HEK293 (cell line): ENCODE data around the gene ZKSCAN4.
A peak's percentile ranks its signal among the peaks of the same experiment; 100 is the strongest.

Experiments
- CTCF ChIA-PET: fragments of 350-600 bp; formaldehyde crosslinking; extraction: SDS; loops from one replicate; lab custom pipeline; 2021; ENCODE audit warnings: antibody characterized with exemption; lab: Yijun Ruan, JAX
- POLR2A ChIA-PET: fragments of 300-600 bp; formaldehyde crosslinking; extraction: SDS; loops from one replicate; lab custom pipeline; 2020; ENCODE audit warnings: antibody characterized with exemption, inconsistent platforms; lab: Yijun Ruan, JAX
- H3K27ac ChIP-seq: fragments of 200-500 bp; sonication (Bioruptor generic); 2 replicates; pipeline ENCODE4 v1.5.1; 2014; ENCODE audit warnings: low read depth, low read length, control low read depth, inconsistent platforms; ENCODE audit errors: extremely low read depth
- H3K36me3 ChIP-seq, 2 experiments: fragments of 200-500 bp in 1 of 2; sonication (Bioruptor generic) in 1 of 2; 1 replicate in 1 of 2; 2 replicates in 1 of 2; pipeline ENCODE4 v1.5.1; 2014 to 2017; ENCODE audit warnings: inconsistent platforms in 2 of 2, low read length in 2 of 2; ENCODE audit not compliant: control insufficient read depth in 2 of 2, insufficient read depth in 1 of 2
- H3K4me1 ChIP-seq: fragments of 200-500 bp; sonication (Bioruptor generic); 2 replicates; pipeline ENCODE4 v1.5.1; 2014; ENCODE audit warnings: mild to moderate bottlenecking, low read length, inconsistent platforms; ENCODE audit not compliant: control insufficient read depth, insufficient read depth
- H3K4me3 ChIP-seq: 2 replicates; pipeline ENCODE4 v1.5.1; 2011; ENCODE audit warnings: low read depth, mild to moderate bottlenecking, control low read depth, low read length, moderate library complexity
- H3K9me3 ChIP-seq: fragments of 200-500 bp; sonication (Bioruptor generic); 2 replicates; pipeline ENCODE4 v1.5.1; 2014; ENCODE audit warnings: low read depth, low read length, inconsistent platforms; ENCODE audit not compliant: control insufficient read depth, insufficient read depth
- EGR2 ChIP-seq: fragments of 450-650 bp; formaldehyde crosslinking; IDR thresholded peaks from 2 replicates; pipeline ENCODE4 v1.5.1; 2016; ENCODE audit warnings: low read depth, missing biosample characterization, missing genetic modification characterization
- INSM2 ChIP-seq: fragments of 450-650 bp; formaldehyde crosslinking; IDR thresholded peaks from 2 replicates; pipeline ENCODE4 v1.5.1; 2016; ENCODE audit warnings: missing biosample characterization, missing genetic modification characterization
- PATZ1 ChIP-seq: fragments of 450-650 bp; formaldehyde crosslinking; IDR thresholded peaks from 2 replicates; pipeline ENCODE4 v1.5.1; 2016; ENCODE audit warnings: missing biosample characterization, missing genetic modification characterization
- PRDM6 ChIP-seq: fragments of 450-650 bp; formaldehyde crosslinking; IDR thresholded peaks from 2 replicates; pipeline ENCODE4 v1.5.1; 2017; ENCODE audit warnings: missing biosample characterization, missing genetic modification characterization
- SALL2 ChIP-seq: fragments of 450-650 bp; formaldehyde crosslinking; IDR thresholded peaks from 2 replicates; pipeline ENCODE4 v1.5.0; 2017; ENCODE audit warnings: missing biosample characterization, mild to moderate bottlenecking, missing genetic modification characterization, borderline replicate concordance
- SETDB1 ChIP-seq: IDR thresholded peaks from one replicate; pipeline ENCODE4 v1.6.1; 2017; ENCODE audit warnings: mild to moderate bottlenecking, low read length, moderate library complexity, mixed read lengths; ENCODE audit not compliant: insufficient read length
- ZNF112 ChIP-seq: fragments of 450-650 bp; formaldehyde crosslinking; IDR thresholded peaks from 2 replicates; pipeline ENCODE4 v1.5.0; 2017; ENCODE audit warnings: missing biosample characterization, missing genetic modification characterization
- ZNF146 ChIP-seq: fragments of 450-650 bp; formaldehyde crosslinking; IDR thresholded peaks from 2 replicates; pipeline ENCODE4 v1.5.1; 2016; ENCODE audit warnings: missing biosample characterization, missing genetic modification characterization
- ZNF169 ChIP-seq: fragments of 450-650 bp; formaldehyde crosslinking; IDR thresholded peaks from 2 replicates; pipeline ENCODE4 v1.5.1; 2016; ENCODE audit warnings: missing biosample characterization, missing genetic modification characterization
- ZNF214 ChIP-seq: fragments of 450-650 bp; formaldehyde crosslinking; IDR thresholded peaks from 2 replicates; pipeline ENCODE4 v1.5.1; 2017; ENCODE audit warnings: missing biosample characterization, mild to moderate bottlenecking, missing genetic modification characterization, borderline replicate concordance
- ZNF223 ChIP-seq: fragments of 450-650 bp; formaldehyde crosslinking; IDR thresholded peaks from 2 replicates; pipeline ENCODE4 v1.5.1; 2016; ENCODE audit warnings: missing biosample characterization, missing genetic modification characterization
- ZNF302 ChIP-seq: fragments of 450-650 bp; formaldehyde crosslinking; IDR thresholded peaks from 2 replicates; pipeline ENCODE4 v1.5.1; 2016; ENCODE audit warnings: missing biosample characterization, missing genetic modification characterization, low read depth
- ZNF571 ChIP-seq: fragments of 450-650 bp; formaldehyde crosslinking; IDR thresholded peaks from 2 replicates; pipeline ENCODE4 v1.5.0; 2017; ENCODE audit warnings: missing biosample characterization, missing genetic modification characterization
- ZNF76 ChIP-seq: fragments of 450-650 bp; formaldehyde crosslinking; IDR thresholded peaks from 2 replicates; pipeline ENCODE4; 2016; ENCODE audit warnings: low read depth, missing biosample characterization, missing genetic modification characterization, borderline replicate concordance
- ZNF777 ChIP-seq: fragments of 450-650 bp; formaldehyde crosslinking; IDR thresholded peaks from 2 replicates; pipeline ENCODE4 v1.5.1; 2017; ENCODE audit warnings: missing biosample characterization, missing genetic modification characterization, borderline replicate concordance

The ZKSCAN4 gene

GRCh38 chr6:28258877-28259777 lies 7.1 kb upstream of the ZKSCAN4 start, which contains the start of gene NKAPL:
Gene NKAPL (plus strand): TSS chr6:28259297. CDS start chr6:28259372, 75 bp downstream.
- TF ChIP-seq INSM2 (tag by site-specific recombination) (no peak), SETDB1 (no peak), ZNF223 (tag by site-specific recombination) (no peak), EGR2 (tag by site-specific recombination) (no peak), ZNF571 (tag by site-specific recombination) (no peak), SALL2 (tag by site-specific recombination) (no peak), ZNF214 (tag by site-specific recombination) (no peak), ZNF112 (no peak), ZNF76 (tag by site-specific recombination) (no peak), PATZ1 (tag by site-specific recombination) (no peak), ZNF302 (tag by site-specific recombination) (no peak), PRDM6 (no peak)
- no peak within 1 kb of the TSS for H3K27ac ChIP-seq
- H3K9me3 ChIP-seq, result no peaks in the 10 kb centered on the region
- ChIA-PET CTCF (interaction anchor here (0.7 to 0.8 kb wide), 2 partner anchors 97 to 115 kb away, joined by 3 read pairs; no protein-coding TSS in a partner anchor), POLR2A (interaction anchor here (1.3 kb wide), 1 partner anchor 40 kb away, joined by 3 read pairs; no protein-coding TSS in a partner anchor)
- no peak within 1 kb of the TSS for H3K4me3 ChIP-seq
- no peaks in the 10 kb centered on the region for H3K36me3 ChIP-seq
- H3K4me1 ChIP-seq, result peaks cover 7% of the 10 kb centered on the region; the same call in 1 of the 2 replicates

GRCh38 chr6:28257042-28257441 lies 5.0 kb upstream of the ZKSCAN4 start:
- H3K4me1 ChIP-seq, result no peaks in the 10 kb centered on the region
- TF ChIP-seq ZNF777 (tag by site-specific recombination), result no peak
- no peak for TF ChIP-seq ZNF169 (tag by site-specific recombination)
- peak; percentile 49; the same call in 1 of the 2 replicates for TF ChIP-seq ZNF146 (tag by site-specific recombination)
- POLR2A ChIA-PET, result no interaction called here
- no peaks in the 10 kb centered on the region for H3K9me3 ChIP-seq
- H3K36me3 ChIP-seq, result no peaks in the 10 kb centered on the region
- CTCF ChIA-PET, result interaction anchor here (0.7 to 1.1 kb wide), 3 partner anchors 24 to 362 kb away, joined by 3 to 4 read pairs (median 3); no protein-coding TSS in a partner anchor
- H3K4me3 ChIP-seq, result no peak overlapping the region
- H3K27ac ChIP-seq, result no peak overlapping the region
